EL (cell line): ENCODE measurements around the gene KLHL33.
"Not testable (repeated sequence)": the region's sequence is repeated elsewhere in the genome, so short reads cannot be mapped to it uniquely, and the experiment has no call there.

Experiments used
- DNase-seq: peaks from one replicate; pipeline ENCODE4 v3.0.0-alpha.2; 2016

KLHL33 gene

GRCh38 chr14:20446889-20447288 is 10.9 kb upstream of the KLHL33 start:
- no peak for DNase-seq

- DNase-seq = not testable (repeated sequence)
These were observed 7.7 kb upstream of the KLHL33 start for GRCh38 chr14:20443650-20444049.

GRCh38 chr14:20441461-20441860 is 5.5 kb upstream of the KLHL33 start:
- no peak for DNase-seq

GRCh38 chr14:20440882-20441281 is 4.9 kb upstream of the KLHL33 start:
- DNase-seq = no peak

- DNase-seq = no peak
These were observed 4.5 kb upstream of the KLHL33 start for GRCh38 chr14:20440465-20440864.

GRCh38 chr14:20438664-20439063 is 2.7 kb upstream of the KLHL33 start:
- DNase-seq = no peak

GRCh38 chr14:20436363-20436755 is 393 bp upstream of the KLHL33 start:
- DNase-seq = peak; percentile 80

GRCh38 chr14:20434701-20435581 is 1.0 kb downstream of the KLHL33 start:
- DNase-seq = peak; percentile 13

- DNase-seq = no peak
These were observed 5.9 kb downstream of the KLHL33 start for GRCh38 chr14:20429801-20430669.

- no peak for DNase-seq
These were observed 7.2 kb downstream of the KLHL33 start for GRCh38 chr14:20428802-20429201.

GRCh38 chr14:20428010-20428365 is 8.0 kb downstream of the KLHL33 start:
- no peak for DNase-seq

- DNase-seq = peak; percentile 68
These were observed 8.5 kb downstream of the KLHL33 start for GRCh38 chr14:20427231-20428009.

GRCh38 chr14:20424851-20425250 is 11.1 kb downstream of the KLHL33 start:
- no peak for DNase-seq

- no peak for DNase-seq
These were observed 13.1 kb downstream of the KLHL33 start for GRCh38 chr14:20422886-20423285.

GRCh38 chr14:20421267-20421666 is 14.7 kb downstream of the KLHL33 start:
- DNase-seq = no peak

GRCh38 chr14:20419419-20419818 is 16.5 kb downstream of the KLHL33 start:
- DNase-seq = no peak

- DNase-seq = no peak
These were observed 17.5 kb downstream of the KLHL33 start for GRCh38 chr14:20418501-20418909.

GRCh38 chr14:20417250-20418186 is 18.4 kb downstream of the KLHL33 start:
- no peak for DNase-seq

GRCh38 chr14:20416223-20416622 is 19.7 kb downstream of the KLHL33 start:
- DNase-seq = no peak

GRCh38 chr14:20415782-20416206 is 20.2 kb downstream of the KLHL33 start:
- DNase-seq = peak; percentile 64

GRCh38 chr14:20413744-20414082 is 22.3 kb downstream of the KLHL33 start:
- no peak for DNase-seq
